Measurements from ENCODE around the gene JARID2.

GRCh38 chr6:15442467-15442866, 196.6 kb downstream of the JARID2 start:
- TF ChIP-seq POLR2A (IDR thresholded peaks at IDR 0.05; ENCODE audit: low read depth, low read length) (no peak), SPI1 (IDR thresholded peaks at IDR 0.05; ENCODE audit: low read depth, low read length) (no peak), POU2F2 (IDR thresholded peaks at IDR 0.05; ENCODE audit: low read depth, low read length) (no peak), POLR2AphosphoS5 (IDR thresholded peaks at IDR 0.05; ENCODE audit: low read depth, low read length) (no peak)
